ENCODE data around the gene STX1A. TPM values are rescaled to one million over a fixed set of nuclear protein-coding genes. Genes with fewer than 3 reads are reported as not detected.
A peak's percentile ranks its signal among the peaks of the same experiment; 100 is the strongest.

STX1A gene
- total and polyA plus RNA-seq, 2 experiments from 2014 or later: 10.9 to 12.0 TPM

DNA sequence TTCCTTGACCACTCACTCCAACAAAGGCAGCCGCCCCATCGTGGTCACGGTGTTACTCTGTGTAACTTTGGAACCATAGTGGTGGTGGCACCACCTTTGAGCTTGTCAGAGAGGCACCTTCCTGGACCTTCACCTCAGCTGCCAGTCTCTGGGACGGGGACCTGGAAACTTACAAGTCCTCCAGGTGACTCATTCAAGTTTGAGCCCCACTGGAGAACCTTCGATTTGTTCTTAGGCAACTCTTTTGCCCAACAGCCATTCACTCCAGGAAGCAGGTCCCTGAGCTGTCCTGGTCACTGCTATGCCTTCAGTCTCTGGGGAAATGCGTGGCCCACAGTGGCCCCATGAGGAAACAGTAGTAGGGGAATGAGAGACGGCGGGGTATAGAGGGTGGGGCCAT, 17.2 kb downstream of the STX1A start:
- Histone ChIP-seq H3K27me3 (replicated peaks; ENCODE audit: insufficient read depth) (no peaks in the 10 kb centered on the region), H3K36me3 (ENCODE audit: low read depth) (peaks cover 13% of the 10 kb centered on the region; the same call in 1 of the 2 replicates), H2AFZ (no peak overlapping the region), H3K9ac (no peak overlapping the region), H3K4me1 (ENCODE audit: insufficient read depth) (no peaks in the 10 kb centered on the region), H3K9me2 (ENCODE audit: insufficient read depth) (no peaks in the 10 kb centered on the region), H3K4me3 (no peak overlapping the region), H3K79me2 (ENCODE audit: insufficient read depth) (peaks cover 7% of the 10 kb centered on the region), H4K20me1 (ENCODE audit: insufficient read depth) (no peaks in the 10 kb centered on the region), H3F3A (ENCODE audit: insufficient read depth) (0 out of 2 replicates have a peak, but pooled peaks cover 6% of the 10 kb centered on the region), H3K27ac (no peak overlapping the region), H3K9me3 (ENCODE audit: low read depth) (no peaks in the 10 kb centered on the region), H3K4me2 (ENCODE audit: unreplicated experiment) (no peak overlapping the region)
- WGBS, 2 experiments (ENCODE audit: low coverage in 1 of 2, low lambda C conversion rate in 2 of 2, missing lambda C conversion rate in 2 of 2): 93 to 94% methylated on average over 8 of the region's 8 CpGs
- TF ChIP-seq EZH2phosphoT487 (IDR thresholded peaks at IDR 0.05; ENCODE audit: insufficient read depth, low read depth): no peak
- no peak for TF ChIP-seq EZH2 (IDR thresholded peaks at IDR 0.05; ENCODE audit: insufficient read depth, poor library complexity, severe bottlenecking)
- in situ Hi-C loops (cut with MboI): no loop called here
- DNase-seq: no peak

DNA sequence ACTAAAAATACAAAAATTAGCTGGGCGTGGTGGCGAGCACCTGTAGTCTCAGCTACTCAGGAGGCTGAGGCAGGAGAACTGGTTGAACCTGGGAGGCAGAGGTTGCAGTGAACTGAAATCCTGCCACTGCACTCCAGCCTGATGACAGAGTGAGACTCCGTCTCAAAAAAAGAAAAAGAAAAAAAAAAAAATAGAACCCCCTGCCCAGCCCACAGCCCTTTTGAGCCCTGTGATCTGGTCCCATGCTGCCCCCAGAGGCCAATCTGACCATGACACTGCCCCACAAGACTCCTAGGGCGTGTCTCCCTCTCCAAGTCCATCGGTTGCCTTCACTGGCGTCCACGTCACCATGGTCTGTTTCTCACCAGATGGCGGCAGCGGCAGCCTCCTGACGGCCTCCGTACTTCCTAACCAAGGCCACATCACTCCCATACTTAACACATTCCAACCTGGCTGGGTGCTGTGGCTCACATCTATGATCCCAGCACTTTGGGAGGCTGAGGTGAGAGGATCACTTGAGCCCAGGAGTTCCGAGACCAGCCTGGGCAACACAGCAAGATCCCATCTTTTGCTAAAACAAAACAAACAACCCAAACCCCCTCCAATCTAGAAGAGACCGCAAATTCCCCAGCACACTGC, 18.0 kb downstream of the STX1A start:
- Histone ChIP-seq H3K79me2 (ENCODE audit: insufficient read depth) (no peaks in the 10 kb centered on the region), H3K9me2 (ENCODE audit: insufficient read depth) (no peaks in the 10 kb centered on the region), H3K4me3 (no peak overlapping the region), H3K36me3 (ENCODE audit: low read depth) (peaks cover 13% of the 10 kb centered on the region; the same call in 1 of the 2 replicates), H3F3A (ENCODE audit: insufficient read depth) (0 out of 2 replicates have a peak, but pooled peaks cover 6% of the 10 kb centered on the region), H3K4me1 (ENCODE audit: insufficient read depth) (no peaks in the 10 kb centered on the region), H3K4me2 (ENCODE audit: unreplicated experiment) (no peak overlapping the region), H3K9me3 (ENCODE audit: low read depth) (no peaks in the 10 kb centered on the region), H3K27ac (no peak overlapping the region), H4K20me1 (ENCODE audit: insufficient read depth) (no peaks in the 10 kb centered on the region), H2AFZ (no peak overlapping the region), H3K9ac (no peak overlapping the region), H3K27me3 (replicated peaks; ENCODE audit: insufficient read depth) (no peaks in the 10 kb centered on the region)
- TF ChIP-seq EZH2 (IDR thresholded peaks at IDR 0.05; ENCODE audit: insufficient read depth, poor library complexity, severe bottlenecking): no peak
- no peak for TF ChIP-seq EZH2phosphoT487 (IDR thresholded peaks at IDR 0.05; ENCODE audit: insufficient read depth, low read depth)
- in situ Hi-C loops (cut with MboI): no loop called here
- WGBS, 2 experiments (ENCODE audit: low coverage in 1 of 2, low lambda C conversion rate in 2 of 2, missing lambda C conversion rate in 2 of 2): 79 to 83% methylated on average over 13 of the region's 13 CpGs
- DNase-seq: peak; percentile 60

DNA sequence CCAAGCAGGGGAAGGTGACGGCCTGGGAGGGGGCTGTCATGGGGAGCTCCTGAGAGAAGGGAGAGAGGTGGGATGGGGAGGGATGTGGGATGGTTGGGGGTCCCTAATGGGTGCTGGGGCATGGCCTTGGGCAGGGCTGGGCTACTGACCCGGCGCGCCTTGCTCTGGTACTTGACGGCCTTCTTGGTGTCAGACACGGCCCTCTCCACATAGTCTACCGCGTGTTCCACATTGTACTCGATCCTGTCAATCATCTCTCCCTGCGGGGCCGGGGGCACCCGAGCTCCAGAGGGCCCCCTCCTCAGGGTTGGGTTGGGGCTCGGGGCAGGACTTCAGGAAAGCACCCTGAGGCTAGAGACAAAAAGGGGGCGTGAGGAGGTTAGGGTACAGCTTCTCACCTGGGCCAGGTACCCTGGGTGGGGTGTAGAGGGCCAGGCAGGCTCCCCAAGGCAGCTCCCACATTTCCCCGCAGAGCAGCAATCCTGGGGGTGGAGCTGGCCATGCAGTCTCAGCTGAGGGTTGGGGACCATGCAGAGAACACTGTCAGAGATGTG, 18.8 kb downstream of the STX1A start:
- no peak for DNase-seq
- in situ Hi-C loops (cut with MboI): no loop called here
- TF ChIP-seq EZH2 (IDR thresholded peaks at IDR 0.05; ENCODE audit: insufficient read depth, poor library complexity, severe bottlenecking): no peak
- TF ChIP-seq EZH2phosphoT487 (IDR thresholded peaks at IDR 0.05; ENCODE audit: insufficient read depth, low read depth): no peak
- Histone ChIP-seq H3K4me2 (ENCODE audit: unreplicated experiment) (no peak overlapping the region), H2AFZ (no peak overlapping the region), H3K79me2 (ENCODE audit: insufficient read depth) (no peaks in the 10 kb centered on the region), H3K27me3 (replicated peaks; ENCODE audit: insufficient read depth) (no peaks in the 10 kb centered on the region), H3K9me2 (ENCODE audit: insufficient read depth) (no peaks in the 10 kb centered on the region), H3K9ac (no peak overlapping the region), H4K20me1 (ENCODE audit: insufficient read depth) (no peaks in the 10 kb centered on the region), H3K36me3 (ENCODE audit: low read depth) (peaks cover 13% of the 10 kb centered on the region; the same call in 1 of the 2 replicates), H3F3A (ENCODE audit: insufficient read depth) (0 out of 2 replicates have a peak, but pooled peaks cover 10% of the 10 kb centered on the region), H3K9me3 (ENCODE audit: low read depth) (no peaks in the 10 kb centered on the region), H3K4me1 (ENCODE audit: insufficient read depth) (no peaks in the 10 kb centered on the region), H3K27ac (no peak overlapping the region), H3K4me3 (no peak overlapping the region)
- WGBS, 2 experiments (ENCODE audit: low coverage in 1 of 2, low lambda C conversion rate in 2 of 2, missing lambda C conversion rate in 2 of 2): 84 to 87% methylated on average over 4 to 15 of the region's 15 CpGs

DNA sequence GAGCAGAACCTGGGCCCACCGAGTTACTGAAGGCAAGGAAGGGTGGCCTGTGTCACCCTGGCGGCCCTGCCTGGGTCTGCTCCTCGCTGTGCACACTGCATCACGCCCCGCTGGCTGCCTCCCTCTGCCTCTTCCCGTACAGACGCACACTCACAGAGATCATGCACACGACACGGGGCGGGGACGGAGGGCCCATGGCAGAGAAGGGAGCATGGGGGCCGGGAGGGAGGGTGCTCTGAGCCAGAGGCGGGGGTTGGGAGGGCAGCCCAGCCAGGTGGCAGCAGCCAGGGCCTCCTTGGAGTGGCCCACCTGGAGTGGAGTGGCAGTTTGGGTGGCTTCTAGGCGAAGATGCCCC, 19.4 kb downstream of the STX1A start:
- Histone ChIP-seq H4K20me1 (ENCODE audit: insufficient read depth) (no peaks in the 10 kb centered on the region), H3F3A (ENCODE audit: insufficient read depth) (0 out of 2 replicates have a peak, but pooled peaks cover 12% of the 10 kb centered on the region), H3K4me3 (no peak overlapping the region), H3K27me3 (replicated peaks; ENCODE audit: insufficient read depth) (no peaks in the 10 kb centered on the region), H3K79me2 (ENCODE audit: insufficient read depth) (no peaks in the 10 kb centered on the region), H3K9me2 (ENCODE audit: insufficient read depth) (no peaks in the 10 kb centered on the region), H3K4me1 (ENCODE audit: insufficient read depth) (no peaks in the 10 kb centered on the region), H3K27ac (no peak overlapping the region), H2AFZ (no peak overlapping the region), H3K9ac (no peak overlapping the region), H3K4me2 (ENCODE audit: unreplicated experiment) (no peak overlapping the region), H3K36me3 (ENCODE audit: low read depth) (peaks cover 13% of the 10 kb centered on the region; the same call in 1 of the 2 replicates), H3K9me3 (ENCODE audit: low read depth) (no peaks in the 10 kb centered on the region)
- in situ Hi-C loops (cut with MboI): no loop called here
- no peak for DNase-seq
- TF ChIP-seq EZH2 (IDR thresholded peaks at IDR 0.05; ENCODE audit: insufficient read depth, poor library complexity, severe bottlenecking) (no peak), EZH2phosphoT487 (IDR thresholded peaks at IDR 0.05; ENCODE audit: insufficient read depth, low read depth) (no peak)
- WGBS, 2 experiments (ENCODE audit: low coverage in 1 of 2, low lambda C conversion rate in 2 of 2, missing lambda C conversion rate in 2 of 2): 79 to 86% methylated on average over 9 to 14 of the region's 14 CpGs
